HEK293 (cell line): ENCODE results near the gene PDE4D.

Experiments
- CTCF ChIA-PET: fragments of 350-600 bp; formaldehyde crosslinking; extraction: SDS; loops from one replicate; lab custom pipeline; 2021; ENCODE audit warnings: antibody characterized with exemption; lab: Yijun Ruan, JAX
- POLR2A ChIA-PET: fragments of 300-600 bp; formaldehyde crosslinking; extraction: SDS; loops from one replicate; lab custom pipeline; 2020; ENCODE audit warnings: antibody characterized with exemption, inconsistent platforms; lab: Yijun Ruan, JAX
- H3K27ac ChIP-seq: fragments of 200-500 bp; sonication (Bioruptor generic); 2 replicates; pipeline ENCODE4 v1.5.1; 2014; ENCODE audit warnings: low read depth, low read length, control low read depth, inconsistent platforms; ENCODE audit errors: extremely low read depth
- H3K36me3 ChIP-seq, 2 experiments: fragments of 200-500 bp in 1 of 2; sonication (Bioruptor generic) in 1 of 2; 1 replicate in 1 of 2; 2 replicates in 1 of 2; pipeline ENCODE4 v1.5.1; 2014 to 2017; ENCODE audit warnings: inconsistent platforms in 2 of 2, low read length in 2 of 2; ENCODE audit not compliant: control insufficient read depth in 2 of 2, insufficient read depth in 1 of 2
- H3K4me1 ChIP-seq: fragments of 200-500 bp; sonication (Bioruptor generic); 2 replicates; pipeline ENCODE4 v1.5.1; 2014; ENCODE audit warnings: mild to moderate bottlenecking, low read length, inconsistent platforms; ENCODE audit not compliant: control insufficient read depth, insufficient read depth
- H3K4me3 ChIP-seq: 2 replicates; pipeline ENCODE4 v1.5.1; 2011; ENCODE audit warnings: low read depth, mild to moderate bottlenecking, control low read depth, low read length, moderate library complexity
- H3K9me3 ChIP-seq: fragments of 200-500 bp; sonication (Bioruptor generic); 2 replicates; pipeline ENCODE4 v1.5.1; 2014; ENCODE audit warnings: low read depth, low read length, inconsistent platforms; ENCODE audit not compliant: control insufficient read depth, insufficient read depth
- AEBP2 ChIP-seq: fragments of 450-650 bp; formaldehyde crosslinking; IDR thresholded peaks from 2 replicates; pipeline ENCODE4 v1.5.1; 2016; ENCODE audit warnings: missing biosample characterization, missing genetic modification characterization, borderline replicate concordance
- BCL11A ChIP-seq: fragments of 450-650 bp; formaldehyde crosslinking; IDR thresholded peaks from 2 replicates; pipeline ENCODE4 v1.5.1; 2016; ENCODE audit warnings: low read depth, missing biosample characterization, missing genetic modification characterization
- INSM2 ChIP-seq: fragments of 450-650 bp; formaldehyde crosslinking; IDR thresholded peaks from 2 replicates; pipeline ENCODE4 v1.5.1; 2016; ENCODE audit warnings: missing biosample characterization, missing genetic modification characterization
- KLF17 ChIP-seq: fragments of 450-650 bp; formaldehyde crosslinking; IDR thresholded peaks from 2 replicates; pipeline ENCODE4 v1.5.1; 2016; ENCODE audit warnings: missing biosample characterization, missing genetic modification characterization
- KLF7 ChIP-seq: fragments of 450-650 bp; formaldehyde crosslinking; IDR thresholded peaks from 2 replicates; pipeline ENCODE4 v1.5.1; 2016; ENCODE audit warnings: missing biosample characterization, missing genetic modification characterization, borderline replicate concordance
- OSR2 ChIP-seq: fragments of 450-650 bp; formaldehyde crosslinking; IDR thresholded peaks from 2 replicates; pipeline ENCODE4 v1.5.1; 2016; ENCODE audit warnings: missing biosample characterization, missing genetic modification characterization
- SP2 ChIP-seq: fragments of 450-650 bp; formaldehyde crosslinking; IDR thresholded peaks from 2 replicates; pipeline ENCODE4 v1.5.1; 2016; ENCODE audit warnings: missing biosample characterization, missing genetic modification characterization
- ZBTB20 ChIP-seq: fragments of 450-650 bp; formaldehyde crosslinking; IDR thresholded peaks from 2 replicates; pipeline ENCODE4 v1.5.1; 2016; ENCODE audit warnings: missing biosample characterization, missing genetic modification characterization
- ZBTB44 ChIP-seq: fragments of 450-650 bp; IDR thresholded peaks from 2 replicates; pipeline ENCODE4 v1.5.1; 2018; ENCODE audit warnings: missing biosample characterization, mild to moderate bottlenecking, missing genetic modification characterization
- ZBTB8A ChIP-seq: fragments of 450-650 bp; formaldehyde crosslinking; IDR thresholded peaks from 2 replicates; pipeline ENCODE4 v1.5.1; 2016; ENCODE audit warnings: missing biosample characterization, missing genetic modification characterization
- ZFP37 ChIP-seq: fragments of 450-650 bp; formaldehyde crosslinking; IDR thresholded peaks from 2 replicates; pipeline ENCODE4 v1.5.1; 2016; ENCODE audit warnings: missing biosample characterization, missing genetic modification characterization
- ZNF140 ChIP-seq: fragments of 450-650 bp; formaldehyde crosslinking; IDR thresholded peaks from 2 replicates; pipeline ENCODE4 v1.5.1; 2016; ENCODE audit warnings: missing biosample characterization, missing genetic modification characterization
- ZNF184 ChIP-seq: fragments of 450-650 bp; IDR thresholded peaks from 2 replicates; pipeline ENCODE4 v1.5.1; 2018; ENCODE audit warnings: missing biosample characterization, mild to moderate bottlenecking, missing genetic modification characterization
- ZNF24 ChIP-seq: fragments of 450-650 bp; formaldehyde crosslinking; IDR thresholded peaks from 2 replicates; pipeline ENCODE4 v1.5.1; 2016; ENCODE audit warnings: missing biosample characterization, missing genetic modification characterization
- ZNF248 ChIP-seq: fragments of 450-650 bp; formaldehyde crosslinking; IDR thresholded peaks from 2 replicates; pipeline ENCODE4 v1.5.1; 2017; ENCODE audit warnings: missing biosample characterization, missing genetic modification characterization
- ZNF302 ChIP-seq: fragments of 450-650 bp; formaldehyde crosslinking; IDR thresholded peaks from 2 replicates; pipeline ENCODE4 v1.5.1; 2016; ENCODE audit warnings: missing biosample characterization, missing genetic modification characterization, low read depth
- ZNF335 ChIP-seq: fragments of 450-650 bp; formaldehyde crosslinking; conservative IDR thresholded peaks from 2 replicates; pipeline ENCODE4 v1.5.1; 2016; ENCODE audit warnings: missing biosample characterization, missing genetic modification characterization
- ZNF37A ChIP-seq: fragments of 450-650 bp; IDR thresholded peaks from 2 replicates; pipeline ENCODE4 v1.5.1; 2018; ENCODE audit warnings: missing biosample characterization, missing genetic modification characterization
- ZNF426 ChIP-seq: fragments of 450-650 bp; formaldehyde crosslinking; IDR thresholded peaks from 2 replicates; pipeline ENCODE4 v1.5.1; 2017; ENCODE audit warnings: missing biosample characterization, missing genetic modification characterization, mild to moderate bottlenecking, inconsistent platforms, moderate library complexity
- ZNF48 ChIP-seq: fragments of 450-650 bp; formaldehyde crosslinking; IDR thresholded peaks from 2 replicates; pipeline ENCODE4 v1.5.1; 2016; ENCODE audit warnings: missing biosample characterization, missing genetic modification characterization
- ZNF514 ChIP-seq: fragments of 450-650 bp; formaldehyde crosslinking; IDR thresholded peaks from 2 replicates; pipeline ENCODE4 v1.5.1; 2016; ENCODE audit warnings: missing biosample characterization, missing genetic modification characterization
- ZNF560 ChIP-seq: fragments of 450-650 bp; formaldehyde crosslinking; IDR thresholded peaks from 2 replicates; pipeline ENCODE4 v1.5.1; 2017; ENCODE audit warnings: missing biosample characterization, missing genetic modification characterization, borderline replicate concordance
- ZNF621 ChIP-seq: fragments of 450-650 bp; formaldehyde crosslinking; IDR thresholded peaks from 2 replicates; pipeline ENCODE4 v1.5.1; 2017; ENCODE audit warnings: missing biosample characterization, missing genetic modification characterization
- ZNF639 ChIP-seq: fragments of 450-650 bp; formaldehyde crosslinking; IDR thresholded peaks from 2 replicates; pipeline ENCODE4 v1.5.1; 2016; ENCODE audit warnings: missing biosample characterization, missing genetic modification characterization
- ZNF692 ChIP-seq: fragments of 450-650 bp; formaldehyde crosslinking; IDR thresholded peaks from 2 replicates; pipeline ENCODE4 v1.5.1; 2016; ENCODE audit warnings: missing biosample characterization, missing genetic modification characterization
- ZNF707 ChIP-seq: fragments of 450-650 bp; formaldehyde crosslinking; IDR thresholded peaks from 2 replicates; pipeline ENCODE4 v1.5.1; 2016; ENCODE audit warnings: missing biosample characterization, missing genetic modification characterization
- ZNF768 ChIP-seq: fragments of 450-650 bp; formaldehyde crosslinking; IDR thresholded peaks from 2 replicates; pipeline ENCODE4 v1.5.1; 2018; ENCODE audit warnings: missing biosample characterization, mild to moderate bottlenecking, missing genetic modification characterization
- ZSCAN4 ChIP-seq: fragments of 450-650 bp; formaldehyde crosslinking; IDR thresholded peaks from 2 replicates; pipeline ENCODE4 v1.5.1; 2017; ENCODE audit warnings: missing biosample characterization, missing genetic modification characterization

PDE4D gene

GRCh38 chr5:59061377-59061776 is 832.1 kb downstream of the PDE4D start:
- CTCF ChIA-PET = interaction anchor here (1.1 kb wide), 1 partner anchor 23 kb away, joined by 3 read pairs; no protein-coding TSS in a partner anchor
- POLR2A ChIA-PET = no interaction called here
- Histone ChIP-seq H3K4me1 (peaks cover 22% of the 10 kb centered on the region), H3K9me3 (no peaks in the 10 kb centered on the region), H3K36me3 (no peaks in the 10 kb centered on the region), H3K4me3 (no peak overlapping the region), H3K27ac (no peak overlapping the region)
- no peak for TF ChIP-seq ZNF37A (tag by site-specific recombination)
- TF ChIP-seq ZSCAN4 = no peak
- no peak for TF ChIP-seq AEBP2 (tag by site-specific recombination)
- no peak for TF ChIP-seq ZNF768
- peak; percentile 51; the same call in 1 of the 2 replicates for TF ChIP-seq KLF17 (tag by site-specific recombination)
- TF ChIP-seq ZNF302 (tag by site-specific recombination) = no peak
- TF ChIP-seq ZNF48 (tag by site-specific recombination) = no peak
- no peak for TF ChIP-seq ZNF514 (tag by site-specific recombination)
- TF ChIP-seq INSM2 (tag by site-specific recombination) = no peak
- no peak for TF ChIP-seq ZNF140
- no peak for TF ChIP-seq ZNF707
- TF ChIP-seq ZNF335 (tag by site-specific recombination) = no peak
- no peak for TF ChIP-seq SP2
- TF ChIP-seq BCL11A = no peak
- no peak for TF ChIP-seq ZNF248 (tag by site-specific recombination)
- TF ChIP-seq ZNF24 = no peak
- TF ChIP-seq ZFP37 (tag by site-specific recombination) = no peak
- peak; percentile 70 for TF ChIP-seq OSR2 (tag by site-specific recombination)
- no peak for TF ChIP-seq ZBTB44
- no peak for TF ChIP-seq ZBTB8A (tag by site-specific recombination)
- TF ChIP-seq ZNF621 (tag by site-specific recombination) = no peak
- no peak for TF ChIP-seq ZNF560
- no peak for TF ChIP-seq KLF7 (tag by site-specific recombination)
- TF ChIP-seq ZNF692 (tag by site-specific recombination) = no peak
- TF ChIP-seq ZNF426 (tag by site-specific recombination) = no peak
- 0 out of 2 replicates have a peak, but pooled peaks have one; percentile 34 for TF ChIP-seq ZNF639 (tag by site-specific recombination)
- 0 out of 2 replicates have a peak, but pooled peaks have one; percentile 46 for TF ChIP-seq ZNF184
- no peak for TF ChIP-seq ZBTB20 (tag by site-specific recombination)
